ENCODE data around the gene NOTCH1. TPM values are rescaled to one million over a fixed set of nuclear protein-coding genes. Genes with fewer than 3 reads are reported as not detected.
A peak's percentile ranks its signal among the peaks of the same experiment; 100 is the strongest.

The NOTCH1 gene
- total and polyA plus RNA-seq, 4 donors, result 28.2 to 75.9 (median 50.0) TPM

DNA sequence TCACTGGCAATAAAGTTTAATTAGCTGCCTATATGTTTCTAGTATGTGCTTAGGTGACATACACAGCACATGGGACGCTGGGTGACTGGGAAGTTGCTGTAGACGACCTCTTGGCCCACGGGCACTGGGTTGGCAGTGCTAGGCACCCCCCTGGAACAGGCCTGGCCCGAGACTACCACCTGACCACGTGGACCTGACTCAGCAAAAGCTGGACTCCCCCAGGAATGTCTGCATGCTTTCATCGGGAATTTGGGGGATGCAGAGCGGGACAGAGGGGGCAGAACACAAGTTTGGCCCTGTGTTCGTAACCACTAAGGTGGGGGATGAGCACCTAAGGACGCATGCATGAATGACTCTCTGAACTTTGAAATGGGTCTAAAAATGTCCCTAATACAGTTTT lies 89.6 kb downstream of the NOTCH1 start:
- 97% methylated on average over 9 of the region's 9 CpGs for WGBS (ENCODE audit: insufficient coverage)
- no peak overlapping the region for H3K4me3 ChIP-seq (ENCODE audit: low read depth, low read length)
- DNase-seq (ENCODE audit: low read depth in 4 of 6, low spot score in 6 of 6), result no peak
- no peak overlapping the region for H3K27ac ChIP-seq (ENCODE audit: low read depth, low read length)
- no peaks in the 10 kb centered on the region for H3K4me1 ChIP-seq (ENCODE audit: control insufficient read depth, insufficient read depth, low read length)
- no peaks in the 10 kb centered on the region for H3K9me3 ChIP-seq (ENCODE audit: control insufficient read depth, insufficient read depth, low read length)
- no peaks in the 10 kb centered on the region for H3K27me3 ChIP-seq (ENCODE audit: control insufficient read depth, insufficient read depth, low read length)
- peaks cover 83% of the 10 kb centered on the region for H3K36me3 ChIP-seq (ENCODE audit: control insufficient read depth, insufficient read depth, low read length)

GRCh38 chr9:136455043-136456002 lies 90.5 kb downstream of the NOTCH1 start:
- H3K36me3 ChIP-seq (ENCODE audit: control insufficient read depth, insufficient read depth, low read length), result peaks cover 84% of the 10 kb centered on the region
- 96% methylated on average over 42 of the region's 43 CpGs for WGBS (ENCODE audit: insufficient coverage)
- H3K4me1 ChIP-seq (ENCODE audit: control insufficient read depth, insufficient read depth, low read length), result no peaks in the 10 kb centered on the region
- H3K9me3 ChIP-seq (ENCODE audit: control insufficient read depth, insufficient read depth, low read length), result no peaks in the 10 kb centered on the region
- DNase-seq (ENCODE audit: low read depth in 4 of 6, low spot score in 6 of 6), result no peak
- H3K27me3 ChIP-seq (ENCODE audit: control insufficient read depth, insufficient read depth, low read length), result no peaks in the 10 kb centered on the region
- H3K4me3 ChIP-seq (ENCODE audit: low read depth, low read length), result no peak overlapping the region
- H3K27ac ChIP-seq (ENCODE audit: low read depth, low read length), result no peak overlapping the region

DNA sequence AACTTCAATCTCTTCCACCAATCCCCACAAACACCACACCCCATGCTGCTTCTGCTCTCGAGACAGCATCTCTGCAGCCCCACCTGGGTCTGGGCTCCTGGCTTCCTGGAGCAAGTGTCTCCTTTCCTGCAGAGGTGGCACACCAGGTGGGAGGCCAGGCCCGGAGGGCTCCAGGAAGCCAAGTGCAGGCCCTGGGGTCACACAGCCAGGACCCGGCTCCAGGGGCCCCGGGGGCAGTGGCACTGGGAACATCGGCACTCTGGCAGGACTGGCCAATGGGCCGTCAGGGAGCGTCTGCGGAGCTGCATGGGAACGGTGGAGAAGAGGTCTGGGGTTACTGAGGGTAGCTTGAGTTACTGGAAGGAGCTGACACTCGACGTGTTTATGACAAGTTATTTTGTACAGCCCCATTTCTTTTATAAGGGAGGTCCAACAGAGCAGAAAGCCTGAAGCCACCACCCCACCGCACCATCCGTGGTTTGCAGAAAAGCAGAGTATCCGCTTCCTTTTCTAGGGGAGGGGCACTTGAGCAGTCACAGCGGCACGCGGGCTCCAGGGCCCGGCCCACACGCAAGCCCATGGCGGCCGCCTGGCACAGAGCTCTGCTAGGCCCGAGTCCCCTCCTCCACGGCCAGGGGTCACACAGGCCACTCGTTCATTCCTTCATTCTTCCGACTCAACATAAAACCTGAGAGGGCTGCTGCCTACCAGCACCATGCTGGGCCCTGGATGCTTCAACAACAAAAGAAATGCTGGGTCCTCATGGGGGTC lies 91.6 kb downstream of the NOTCH1 start:
- WGBS (ENCODE audit: insufficient coverage), result 91% methylated on average over 22 of the region's 25 CpGs
- no peaks in the 10 kb centered on the region for H3K4me1 ChIP-seq (ENCODE audit: control insufficient read depth, insufficient read depth, low read length)
- DNase-seq (ENCODE audit: low read depth in 4 of 6, low spot score in 6 of 6), result no peak
- no peak overlapping the region for H3K27ac ChIP-seq (ENCODE audit: low read depth, low read length)
- H3K4me3 ChIP-seq (ENCODE audit: low read depth, low read length), result no peak overlapping the region
- no peaks in the 10 kb centered on the region for H3K9me3 ChIP-seq (ENCODE audit: control insufficient read depth, insufficient read depth, low read length)
- H3K27me3 ChIP-seq (ENCODE audit: control insufficient read depth, insufficient read depth, low read length), result no peaks in the 10 kb centered on the region
- H3K36me3 ChIP-seq (ENCODE audit: control insufficient read depth, insufficient read depth, low read length), result peaks cover 84% of the 10 kb centered on the region

GRCh38 chr9:136453326-136453725 lies 92.5 kb downstream of the NOTCH1 start:
- Histone ChIP-seq H3K4me3 (ENCODE audit: low read depth, low read length) (no peak overlapping the region), H3K9me3 (ENCODE audit: control insufficient read depth, insufficient read depth, low read length) (no peaks in the 10 kb centered on the region), H3K4me1 (ENCODE audit: control insufficient read depth, insufficient read depth, low read length) (no peaks in the 10 kb centered on the region), H3K27ac (ENCODE audit: low read depth, low read length) (no peak overlapping the region), H3K36me3 (ENCODE audit: control insufficient read depth, insufficient read depth, low read length) (peaks cover 84% of the 10 kb centered on the region), H3K27me3 (ENCODE audit: control insufficient read depth, insufficient read depth, low read length) (no peaks in the 10 kb centered on the region)
- no peak for DNase-seq (ENCODE audit: low read depth in 4 of 6, low spot score in 6 of 6)
- 97% methylated on average over 11 of the region's 11 CpGs for WGBS (ENCODE audit: insufficient coverage)

GRCh38 chr9:136451221-136451877 lies 94.5 kb downstream of the NOTCH1 start:
- Histone ChIP-seq H3K9me3 (ENCODE audit: control insufficient read depth, insufficient read depth, low read length) (no peaks in the 10 kb centered on the region), H3K27ac (ENCODE audit: low read depth, low read length) (no peak overlapping the region), H3K4me3 (ENCODE audit: low read depth, low read length) (no peak overlapping the region), H3K4me1 (ENCODE audit: control insufficient read depth, insufficient read depth, low read length) (no peaks in the 10 kb centered on the region), H3K27me3 (ENCODE audit: control insufficient read depth, insufficient read depth, low read length) (no peaks in the 10 kb centered on the region), H3K36me3 (ENCODE audit: control insufficient read depth, insufficient read depth, low read length) (peaks cover 82% of the 10 kb centered on the region)
- 62% methylated on average over 20 of the region's 26 CpGs for WGBS (ENCODE audit: insufficient coverage)
- DNase-seq (ENCODE audit: low read depth in 4 of 6, low spot score in 6 of 6), result peak in 1 of 6 donors; percentile 28

DNA sequence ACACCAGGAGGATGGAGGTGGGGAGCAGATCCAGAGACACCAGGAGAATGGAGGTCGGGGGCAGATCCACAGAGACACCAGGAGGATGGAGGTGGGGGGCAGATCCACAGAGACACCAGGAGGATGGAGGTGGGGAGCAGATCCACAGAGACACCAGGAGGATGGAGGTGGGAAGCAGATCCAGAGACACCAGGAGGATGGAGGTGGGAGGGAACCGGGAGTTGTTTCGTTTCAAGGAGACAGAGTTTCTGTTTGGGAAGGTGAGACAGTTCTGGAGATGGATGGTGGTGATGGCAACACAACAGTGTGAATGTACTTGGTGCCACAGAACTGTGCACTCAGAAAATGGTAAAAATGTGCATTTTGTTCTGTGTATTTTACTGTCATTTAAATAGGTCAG lies 97.2 kb downstream of the NOTCH1 start:
- Histone ChIP-seq H3K4me3 (ENCODE audit: low read depth, low read length) (no peak overlapping the region), H3K9me3 (ENCODE audit: control insufficient read depth, insufficient read depth, low read length) (no peaks in the 10 kb centered on the region), H3K27ac (ENCODE audit: low read depth, low read length) (no peak overlapping the region), H3K36me3 (ENCODE audit: control insufficient read depth, insufficient read depth, low read length) (peaks cover 82% of the 10 kb centered on the region), H3K4me1 (ENCODE audit: control insufficient read depth, insufficient read depth, low read length) (no peaks in the 10 kb centered on the region), H3K27me3 (ENCODE audit: control insufficient read depth, insufficient read depth, low read length) (no peaks in the 10 kb centered on the region)
- no peak for DNase-seq (ENCODE audit: low read depth in 4 of 6, low spot score in 6 of 6)
- 96% methylated on average over 3 of the region's 3 CpGs for WGBS (ENCODE audit: insufficient coverage)

GRCh38 chr9:136447173-136447778 lies 98.6 kb downstream of the NOTCH1 start:
- no peaks in the 10 kb centered on the region for H3K27me3 ChIP-seq (ENCODE audit: control insufficient read depth, insufficient read depth, low read length)
- H3K9me3 ChIP-seq (ENCODE audit: control insufficient read depth, insufficient read depth, low read length), result no peaks in the 10 kb centered on the region
- 96% methylated on average over 23 of the region's 27 CpGs for WGBS (ENCODE audit: insufficient coverage)

DNA sequence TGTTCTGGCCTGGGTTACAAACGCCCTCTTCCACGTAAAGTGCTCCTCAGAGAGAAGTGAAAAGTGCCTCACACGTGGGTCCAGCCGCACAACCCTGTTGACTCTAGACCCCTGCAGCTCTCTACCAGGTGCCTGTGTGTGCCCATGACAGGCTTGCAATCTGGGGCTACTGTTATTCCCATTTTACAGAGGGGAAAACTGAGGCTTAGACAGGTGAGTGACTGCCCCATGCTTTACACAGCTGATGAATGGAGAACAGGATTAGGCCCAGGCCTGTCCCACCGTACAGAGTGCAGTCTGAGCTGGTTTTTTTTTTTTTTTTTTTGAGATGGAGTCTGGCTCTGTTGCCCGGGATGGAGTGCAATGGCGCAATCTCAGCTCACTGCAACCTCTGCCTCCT lies 100.0 kb downstream of the NOTCH1 start:
- Histone ChIP-seq H3K27ac (ENCODE audit: low read depth, low read length) (no peak overlapping the region), H3K4me3 (ENCODE audit: low read depth, low read length) (no peak overlapping the region), H3K9me3 (ENCODE audit: control insufficient read depth, insufficient read depth, low read length) (no peaks in the 10 kb centered on the region), H3K27me3 (ENCODE audit: control insufficient read depth, insufficient read depth, low read length) (no peaks in the 10 kb centered on the region), H3K36me3 (ENCODE audit: control insufficient read depth, insufficient read depth, low read length) (peaks cover 97% of the 10 kb centered on the region), H3K4me1 (ENCODE audit: control insufficient read depth, insufficient read depth, low read length) (no peaks in the 10 kb centered on the region)
- no peak for DNase-seq (ENCODE audit: low read depth in 4 of 6, low spot score in 6 of 6)
- WGBS (ENCODE audit: insufficient coverage), result 91% methylated on average over 6 of the region's 7 CpGs

More at GRCh38 chr9:136447173-136447778, 98.6 kb downstream of the NOTCH1 start:
- no peak overlapping the region for H3K4me3 ChIP-seq (ENCODE audit: low read depth, low read length)
- DNase-seq (ENCODE audit: low read depth in 4 of 6, low spot score in 6 of 6), result no peak
- H3K4me1 ChIP-seq (ENCODE audit: control insufficient read depth, insufficient read depth, low read length), result no peaks in the 10 kb centered on the region
- H3K27ac ChIP-seq (ENCODE audit: low read depth, low read length), result no peak overlapping the region
- peaks cover 91% of the 10 kb centered on the region for H3K36me3 ChIP-seq (ENCODE audit: control insufficient read depth, insufficient read depth, low read length)
